Keratinocyte (primary cell): ENCODE results near the gene EIF3B.

Experiments used
- EZH2 ChIP-seq: IDR thresholded peaks from one replicate; pipeline ENCODE4 v1.6.1; 2012; ENCODE audit warnings: inconsistent platforms, mild to moderate bottlenecking, low read length, moderate library complexity
- TF ChIP-seq, protein P1 (sequence below), 3 experiments: IDR thresholded peaks in 1 of 3; conservative IDR thresholded peaks in 1 of 3; optimal IDR thresholded peaks in 1 of 3; 2 replicates in 2 of 3; 3 replicates in 1 of 3; pipeline versions ENCODE3 to v1.5.1; 2011; ENCODE audit warnings: low read length in 3 of 3, mild to moderate bottlenecking in 3 of 3, moderate library complexity in 2 of 3, control low read depth in 1 of 3, inconsistent platforms in 1 of 3; ENCODE audit not compliant: insufficient read depth in 2 of 3; ENCODE audit errors: extremely low read depth in 1 of 3

DNA sequence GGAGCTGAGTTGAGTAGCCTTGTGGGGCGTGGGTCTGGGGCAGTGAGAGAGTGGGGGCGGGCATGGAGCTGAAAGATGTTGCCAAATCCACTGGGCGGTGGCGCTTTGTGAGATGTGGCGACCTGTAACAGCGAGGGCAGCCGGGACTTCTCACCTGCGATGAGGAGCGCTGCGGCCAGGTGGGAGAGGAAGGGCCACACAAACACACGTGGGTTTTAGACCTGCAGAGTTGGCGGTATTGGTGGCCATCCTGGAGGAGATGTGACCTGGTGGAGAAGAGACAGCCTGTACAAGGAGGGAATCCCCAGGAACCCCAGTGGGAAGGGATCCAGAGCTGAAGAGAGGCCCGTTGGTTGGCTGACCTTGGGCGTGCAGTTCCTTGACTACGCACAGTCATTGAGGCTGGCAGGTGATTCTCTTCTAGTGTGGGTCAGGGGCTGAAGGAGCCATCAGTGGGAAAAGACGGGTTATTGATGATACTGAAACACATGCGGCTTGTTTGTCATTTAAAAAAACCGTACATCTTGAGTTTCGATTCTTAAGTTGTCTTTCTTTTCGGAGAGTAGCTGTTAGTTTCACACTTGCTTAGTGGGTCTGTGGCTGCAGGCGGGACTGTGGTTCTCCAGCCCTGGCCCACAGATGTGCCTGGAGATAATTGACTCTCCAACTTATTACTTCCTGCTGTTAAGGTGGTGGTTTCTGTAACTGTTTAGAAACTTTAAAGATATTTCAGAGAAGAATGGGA lies 51.1 kb downstream of the EIF3B start:
- TF ChIP-seq, protein P1, sequence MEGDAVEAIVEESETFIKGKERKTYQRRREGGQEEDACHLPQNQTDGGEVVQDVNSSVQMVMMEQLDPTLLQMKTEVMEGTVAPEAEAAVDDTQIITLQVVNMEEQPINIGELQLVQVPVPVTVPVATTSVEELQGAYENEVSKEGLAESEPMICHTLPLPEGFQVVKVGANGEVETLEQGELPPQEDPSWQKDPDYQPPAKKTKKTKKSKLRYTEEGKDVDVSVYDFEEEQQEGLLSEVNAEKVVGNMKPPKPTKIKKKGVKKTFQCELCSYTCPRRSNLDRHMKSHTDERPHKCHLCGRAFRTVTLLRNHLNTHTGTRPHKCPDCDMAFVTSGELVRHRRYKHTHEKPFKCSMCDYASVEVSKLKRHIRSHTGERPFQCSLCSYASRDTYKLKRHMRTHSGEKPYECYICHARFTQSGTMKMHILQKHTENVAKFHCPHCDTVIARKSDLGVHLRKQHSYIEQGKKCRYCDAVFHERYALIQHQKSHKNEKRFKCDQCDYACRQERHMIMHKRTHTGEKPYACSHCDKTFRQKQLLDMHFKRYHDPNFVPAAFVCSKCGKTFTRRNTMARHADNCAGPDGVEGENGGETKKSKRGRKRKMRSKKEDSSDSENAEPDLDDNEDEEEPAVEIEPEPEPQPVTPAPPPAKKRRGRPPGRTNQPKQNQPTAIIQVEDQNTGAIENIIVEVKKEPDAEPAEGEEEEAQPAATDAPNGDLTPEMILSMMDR (optimal IDR thresholded peaks at IDR 0.05 in 1 of 3, IDR thresholded peaks at IDR 0.05 in 1 of 3, conservative IDR thresholded peaks at IDR 0.05 in 1 of 3; ENCODE audit: extremely low read depth in 1 of 3, insufficient read depth in 2 of 3, low read length in 3 of 3), result no peak
- no peak for TF ChIP-seq EZH2
